HG03097 (cell line): ENCODE results near the gene EAF1.
A peak's percentile ranks its signal among the peaks of the same experiment; 100 is the strongest.
"Not testable (repeated sequence)": the region's sequence is repeated elsewhere in the genome, so short reads cannot be mapped to it uniquely, and the experiment has no call there.

Experiments used
- ATAC-seq: cut with Tn5 transposase; IDR thresholded peaks from one replicate; pipeline ENCODE4 v1.9.1; 2021; ENCODE audit not compliant: unreplicated experiment, low FRiP score

Gene EAF1

GRCh38 chr3:15427182-15427880 lies at the start of gene EAF1, which contains the start of gene METTL6:
TSS of gene EAF1 (plus strand) at chr3:15427598. CDS start at chr3:15427780, 182 bp downstream.
TSS of gene METTL6 (minus strand) at chr3:15427544. CDS start at chr3:15426511, 1,033 bp downstream.
- ATAC-seq, result peak; percentile 72

- ATAC-seq, result peak; percentile 88
Measured at GRCh38 chr3:15377961-15378791, 49.2 kb upstream of the EAF1 start.

GRCh38 chr3:15380980-15381890 lies 46.2 kb upstream of the EAF1 start:
- ATAC-seq, result no peak

GRCh38 chr3:15382405-15382923 lies 44.9 kb upstream of the EAF1 start:
- ATAC-seq, result no peak

- ATAC-seq, result peak; percentile 62
Measured at GRCh38 chr3:15384510-15385237, 42.7 kb upstream of the EAF1 start.

GRCh38 chr3:15385238-15385695 lies 42.1 kb upstream of the EAF1 start:
- not testable (repeated sequence) for ATAC-seq

- no peak for ATAC-seq
Measured at GRCh38 chr3:15385901-15386653, 41.3 kb upstream of the EAF1 start.

- ATAC-seq, result not testable (repeated sequence)
Measured at GRCh38 chr3:15386654-15386955, 40.8 kb upstream of the EAF1 start.

GRCh38 chr3:15387171-15387581 lies 40.2 kb upstream of the EAF1 start:
- no peak for ATAC-seq

GRCh38 chr3:15387735-15388134 lies 39.7 kb upstream of the EAF1 start:
- no peak for ATAC-seq

GRCh38 chr3:15388335-15388734 lies 39.1 kb upstream of the EAF1 start:
- ATAC-seq, result not testable (repeated sequence)

- ATAC-seq, result no peak
Measured at GRCh38 chr3:15390460-15390859, 36.9 kb upstream of the EAF1 start.

GRCh38 chr3:15391007-15391406 lies 36.4 kb upstream of the EAF1 start:
- no peak for ATAC-seq

GRCh38 chr3:15393252-15393651 lies 34.1 kb upstream of the EAF1 start:
- ATAC-seq, result not testable (repeated sequence)

- not testable (repeated sequence) for ATAC-seq
Measured at GRCh38 chr3:15398731-15399133, 28.7 kb upstream of the EAF1 start.

- ATAC-seq, result no peak
Measured at GRCh38 chr3:15399970-15400369, 27.4 kb upstream of the EAF1 start.

GRCh38 chr3:15401936-15402335 lies 25.5 kb upstream of the EAF1 start:
- ATAC-seq, result no peak

GRCh38 chr3:15403495-15403894 lies 23.9 kb upstream of the EAF1 start:
- ATAC-seq, result no peak

- no peak for ATAC-seq
Measured at GRCh38 chr3:15403965-15404364, 23.4 kb upstream of the EAF1 start.
